ENCODE measurements around the gene RELA.

The RELA gene

GRCh38 chr11:65615950-65616574 lies 46.7 kb downstream of the RELA start:
- DNase-seq (ENCODE audit: insufficient read length, low spot score) = peak; percentile 71

DNA sequence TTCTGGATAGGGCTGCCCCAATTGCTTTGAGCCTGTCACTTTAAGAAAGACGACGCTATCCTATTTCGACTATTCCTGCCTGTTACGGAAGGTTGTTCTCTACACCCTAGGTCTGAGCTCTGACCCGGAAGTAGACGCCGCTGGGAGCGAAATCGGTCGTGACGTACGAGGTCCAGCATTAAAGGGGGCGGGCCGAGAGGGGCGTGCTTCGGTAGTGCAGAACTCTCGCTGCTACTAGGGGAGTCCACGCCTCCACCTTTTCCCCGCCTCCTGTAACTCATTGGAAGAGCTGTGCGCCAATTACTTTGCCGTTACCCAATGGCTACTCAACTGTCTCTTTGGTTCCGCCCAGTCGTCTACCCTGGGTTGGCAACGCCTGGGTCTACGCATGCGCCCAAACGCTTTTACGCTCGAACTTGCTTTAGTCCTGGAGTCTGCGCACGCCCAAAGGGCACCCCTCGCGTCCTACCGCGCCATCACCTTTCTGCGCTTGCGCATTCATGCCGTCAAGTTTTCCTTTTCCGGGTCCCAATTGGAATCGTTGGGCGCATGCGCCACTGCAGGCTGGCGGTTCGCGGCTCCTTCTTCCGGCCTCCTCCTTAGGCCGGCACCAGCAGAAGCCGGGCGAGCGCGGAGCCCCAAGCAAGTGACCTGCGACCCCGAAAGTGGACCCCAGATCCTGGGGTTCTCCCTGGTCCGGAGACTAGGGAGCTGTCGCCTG lies 47.3 kb downstream of the RELA start, which contains the start of gene PCNX3:
Gene PCNX3 (plus strand): TSS at position 548 of the 721 bp plus-strand sequence. CDS start 536 bp downstream, outside the sequence.
- FAIRE-seq = peak; percentile 100
- DNase-seq (ENCODE audit: insufficient read length, low spot score) = peak; percentile 99

More at GRCh38 chr11:65615950-65616574, 46.7 kb downstream of the RELA start:
- FAIRE-seq = no peak

DNA sequence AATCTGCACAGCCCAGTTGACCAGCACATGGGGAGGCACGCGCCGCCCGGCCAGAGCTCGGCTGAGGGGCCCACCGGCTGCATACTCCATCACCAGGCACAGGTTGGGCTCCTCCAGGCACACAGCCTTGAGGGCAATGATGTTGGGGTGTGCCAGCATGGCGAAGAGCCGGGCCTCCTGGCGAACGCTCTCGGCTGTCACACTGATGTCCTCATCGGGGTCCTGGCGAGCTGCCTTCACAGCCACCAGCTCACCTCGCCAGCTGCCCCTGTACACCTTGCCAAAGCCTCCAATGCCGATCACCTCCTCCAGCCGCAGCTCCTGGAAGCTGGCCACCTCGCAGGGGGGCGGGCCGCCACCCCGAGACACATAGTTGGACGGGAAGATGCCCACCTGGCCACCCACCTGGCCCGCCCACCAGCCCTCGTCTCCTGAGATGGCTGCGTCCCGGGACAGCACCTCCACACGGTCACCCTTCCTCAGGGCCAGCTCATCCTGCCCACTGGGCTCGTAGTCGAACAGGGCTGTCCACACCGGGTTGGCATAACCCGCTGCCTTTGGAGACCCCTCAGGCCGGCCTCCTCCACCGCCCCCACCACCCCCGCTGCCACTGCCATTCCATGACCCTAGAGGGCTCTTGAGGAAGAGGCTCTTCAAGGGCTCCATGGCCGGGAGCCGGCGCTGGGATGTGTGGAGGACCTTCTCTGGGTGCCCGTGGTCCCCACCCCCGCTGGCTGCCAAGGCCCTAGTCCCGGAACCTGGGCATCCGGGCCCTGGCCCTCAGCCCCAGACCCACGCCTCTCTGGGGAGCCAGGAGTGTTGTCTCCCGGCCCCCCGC lies 49.4 kb downstream of the RELA start:
- no peak for DNase-seq (ENCODE audit: insufficient read length, low spot score)
- FAIRE-seq = no peak

- FAIRE-seq = no peak
- DNase-seq (ENCODE audit: insufficient read length, low spot score) = no peak
These were observed 50.0 kb downstream of the RELA start for GRCh38 chr11:65612691-65613090.

DNA sequence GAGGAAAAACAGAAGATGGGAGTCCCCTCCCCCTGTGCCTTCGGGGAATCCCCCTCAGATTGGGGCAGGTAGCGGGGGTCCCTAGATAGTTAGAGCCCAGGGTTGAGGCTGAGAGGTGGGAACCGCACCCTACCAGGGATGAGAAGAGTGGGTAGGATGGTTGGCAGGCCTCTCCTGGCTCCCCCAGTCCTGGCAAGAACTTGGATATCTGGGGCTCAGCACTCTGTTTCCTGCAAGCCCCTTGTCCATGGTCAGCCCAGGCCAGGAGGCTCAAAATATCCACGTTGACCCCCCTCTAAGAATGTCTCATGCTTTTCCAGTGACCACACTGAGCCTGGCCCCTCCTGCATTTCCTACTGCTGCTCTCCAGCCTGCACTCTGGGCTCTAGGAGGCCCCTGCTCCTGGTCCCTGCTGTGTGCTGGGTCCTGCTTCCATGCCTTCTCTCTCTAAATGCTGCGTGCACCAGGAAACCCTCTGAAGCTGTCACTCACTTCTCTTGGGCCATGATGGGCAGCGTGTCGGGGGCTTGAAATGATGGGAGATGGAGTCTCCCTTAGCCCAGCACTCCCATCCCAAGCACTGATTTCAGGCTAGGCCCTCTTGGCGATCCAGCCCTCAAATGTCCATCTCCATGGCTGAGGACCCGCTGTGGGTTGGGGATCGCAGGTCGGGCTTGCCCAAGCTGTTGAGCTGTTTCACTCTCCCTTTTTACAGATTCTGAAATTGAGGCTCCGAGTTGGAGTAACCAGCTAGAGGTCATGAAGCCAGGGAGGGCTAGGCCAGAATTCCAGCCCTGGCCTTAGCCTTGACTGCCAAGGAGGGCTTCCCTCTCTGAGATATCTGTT lies 50.7 kb downstream of the RELA start:
- DNase-seq (ENCODE audit: insufficient read length, low spot score) (no peak), FAIRE-seq (no peak)

DNA sequence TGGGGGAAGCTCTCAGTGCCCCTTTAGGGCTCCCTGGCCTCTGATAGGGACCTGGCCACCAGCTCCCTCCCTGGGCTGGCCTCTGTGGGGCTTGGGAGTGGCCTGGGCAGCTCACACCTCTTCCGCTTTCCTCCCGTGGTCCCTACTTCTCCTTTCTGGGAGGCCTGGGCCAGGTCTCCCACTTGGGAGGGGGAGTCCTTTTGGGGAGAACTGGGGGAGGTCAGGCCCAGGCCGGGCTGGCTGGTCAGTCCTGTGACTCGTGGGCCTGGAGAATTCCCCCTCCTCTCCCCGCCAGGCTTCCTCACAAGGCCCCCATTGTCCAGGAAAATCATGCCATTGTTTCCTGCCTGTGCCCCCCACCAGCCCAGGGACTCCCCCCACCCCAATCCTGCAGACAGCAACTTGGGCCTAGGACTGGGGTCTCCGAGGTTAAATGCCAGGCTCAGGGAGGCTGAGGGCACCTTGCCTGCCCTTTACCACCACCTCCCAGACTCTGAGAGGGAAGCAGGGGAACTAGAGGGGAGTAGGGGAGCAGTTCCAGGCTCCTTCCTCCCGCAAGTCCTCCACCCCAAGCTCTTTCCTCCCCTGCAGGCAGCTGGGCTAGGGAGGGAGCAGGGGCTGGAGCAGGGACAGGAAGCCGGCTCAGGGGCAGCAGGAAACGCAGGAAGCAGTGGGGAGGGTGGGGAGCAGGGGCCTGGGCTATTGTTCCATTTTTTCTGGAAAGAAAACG lies 51.5 kb downstream of the RELA start:
- DNase-seq (ENCODE audit: insufficient read length, low spot score) = no peak
- FAIRE-seq = no peak

GRCh38 chr11:65610404-65610803 lies 52.3 kb downstream of the RELA start:
- FAIRE-seq (no peak), DNase-seq (ENCODE audit: insufficient read length, low spot score) (no peak)

- DNase-seq (ENCODE audit: insufficient read length, low spot score) (no peak), FAIRE-seq (no peak)
These were observed 53.1 kb downstream of the RELA start for GRCh38 chr11:65609665-65610064.

- FAIRE-seq = no peak
These were observed 53.5 kb downstream of the RELA start for GRCh38 chr11:65609229-65609628.

DNA sequence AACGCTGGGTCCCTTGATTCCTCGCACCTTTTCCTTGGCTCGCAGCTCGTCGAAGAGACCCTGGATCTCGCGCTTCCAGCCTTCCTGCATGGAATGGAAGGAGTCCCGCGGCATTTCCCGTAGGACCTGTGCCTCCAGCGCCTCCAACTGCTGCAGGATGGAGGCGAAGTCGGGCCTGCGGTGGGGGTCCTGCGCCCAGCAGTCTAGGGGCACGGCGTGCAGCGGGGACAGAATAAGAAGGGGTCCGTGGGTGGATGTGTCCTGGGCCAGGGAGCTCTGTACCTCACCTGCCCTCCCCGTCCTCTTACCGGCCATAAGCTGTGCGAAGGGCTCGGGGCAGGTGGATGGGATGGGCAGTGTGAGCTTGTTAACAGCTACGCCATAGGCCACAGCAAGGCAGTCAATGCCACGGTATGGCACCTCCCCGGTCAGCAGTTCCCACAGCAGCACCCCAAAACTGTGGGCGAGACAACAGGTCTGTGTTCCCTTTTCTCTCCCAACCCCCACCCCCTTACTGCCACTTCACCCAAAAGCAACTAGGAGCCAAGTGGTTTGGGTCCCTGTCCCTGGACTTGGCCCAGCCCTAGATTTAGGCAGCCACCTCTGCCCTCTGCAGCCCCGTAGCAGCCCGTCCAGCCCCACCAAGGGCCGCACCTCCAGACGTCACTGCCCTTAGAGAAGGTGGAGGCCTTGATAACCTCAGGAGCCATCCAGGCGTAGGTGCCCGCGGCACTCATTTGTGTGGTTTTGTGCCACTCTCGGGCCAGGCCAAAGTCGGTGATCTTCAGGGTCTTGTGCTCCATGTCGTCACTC lies 54.9 kb downstream of the RELA start:
- DNase-seq (ENCODE audit: insufficient read length, low spot score) = no peak
- no peak for FAIRE-seq

More at GRCh38 chr11:65609229-65609628, 53.5 kb downstream of the RELA start:
- DNase-seq (ENCODE audit: insufficient read length, low spot score) = no peak

GRCh38 chr11:65606876-65607613 lies 55.7 kb downstream of the RELA start:
- FAIRE-seq = no peak
- no peak for DNase-seq (ENCODE audit: insufficient read length, low spot score)

- FAIRE-seq = no peak
- DNase-seq (ENCODE audit: insufficient read length, low spot score) = no peak
These were observed 58.5 kb downstream of the RELA start for GRCh38 chr11:65604258-65604657.

Measured in GM19239 (cell line).